HL-60/S4 (cell line): ENCODE results near the gene DYSF.

Experiments used
- in situ Hi-C: fragments of 300-500 bp; cut with MboI; formaldehyde crosslinking; loops from 2 replicates; pipeline ENCODE4 v1.14.3; 2022; ENCODE audit warnings: low sequenced_read_pairs

Gene DYSF

GRCh38 chr2:71524476-71524875 lies 71.1 kb downstream of the DYSF start:
- in situ Hi-C loops: no loop called here

- in situ Hi-C loops: loop anchor here (25.0 kb wide), 2 partner anchors 1061 to 1211 kb away; no protein-coding TSS in a partner anchor
Observed at GRCh38 chr2:71526141-71526540, 72.8 kb downstream of the DYSF start.

- in situ Hi-C loops: loop anchor here (25.0 kb wide), 2 partner anchors 1060 to 1210 kb away; no protein-coding TSS in a partner anchor
Observed at GRCh38 chr2:71526975-71527374, 73.6 kb downstream of the DYSF start.

- in situ Hi-C loops: loop anchor here (25.0 kb wide), 2 partner anchors 1059 to 1209 kb away; no protein-coding TSS in a partner anchor
Observed at GRCh38 chr2:71528131-71528591, 74.8 kb downstream of the DYSF start.

- in situ Hi-C loops: loop anchor here (25.0 kb wide), 2 partner anchors 1059 to 1209 kb away; no protein-coding TSS in a partner anchor
Observed at GRCh38 chr2:71528749-71529148, 75.4 kb downstream of the DYSF start.

GRCh38 chr2:71530211-71530610 lies 76.8 kb downstream of the DYSF start:
- in situ Hi-C loops: loop anchor here (25.0 kb wide), 2 partner anchors 1057 to 1207 kb away; no protein-coding TSS in a partner anchor

GRCh38 chr2:71530641-71531332 lies 77.4 kb downstream of the DYSF start:
- in situ Hi-C loops: loop anchor here (25.0 kb wide), 2 partner anchors 1057 to 1207 kb away; no protein-coding TSS in a partner anchor

GRCh38 chr2:71531522-71532047 lies 78.2 kb downstream of the DYSF start:
- in situ Hi-C loops: loop anchor here (25.0 kb wide), 2 partner anchors 1056 to 1206 kb away; no protein-coding TSS in a partner anchor

GRCh38 chr2:71532327-71532726 lies 79.0 kb downstream of the DYSF start:
- in situ Hi-C loops: loop anchor here (25.0 kb wide), 2 partner anchors 1055 to 1205 kb away; no protein-coding TSS in a partner anchor

- in situ Hi-C loops: loop anchor here (25.0 kb wide), 2 partner anchors 1053 to 1203 kb away; no protein-coding TSS in a partner anchor
Observed at GRCh38 chr2:71534201-71534600, 80.8 kb downstream of the DYSF start.

- in situ Hi-C loops: loop anchor here (25.0 kb wide), 2 partner anchors 1052 to 1202 kb away; no protein-coding TSS in a partner anchor
Observed at GRCh38 chr2:71534826-71535225, 81.5 kb downstream of the DYSF start.

- in situ Hi-C loops: loop anchor here (25.0 kb wide), 2 partner anchors 1052 to 1202 kb away; no protein-coding TSS in a partner anchor
Observed at GRCh38 chr2:71535526-71535925, 82.2 kb downstream of the DYSF start.

- in situ Hi-C loops: loop anchor here (25.0 kb wide), 2 partner anchors 1051 to 1201 kb away; no protein-coding TSS in a partner anchor
Observed at GRCh38 chr2:71536226-71536671, 82.9 kb downstream of the DYSF start.

GRCh38 chr2:71538241-71538640 lies 84.9 kb downstream of the DYSF start:
- in situ Hi-C loops: loop anchor here (25.0 kb wide), 2 partner anchors 1049 to 1199 kb away; no protein-coding TSS in a partner anchor

- in situ Hi-C loops: loop anchor here (25.0 kb wide), 2 partner anchors 1049 to 1199 kb away; no protein-coding TSS in a partner anchor
Observed at GRCh38 chr2:71538656-71539265, 85.4 kb downstream of the DYSF start.

- in situ Hi-C loops: loop anchor here (25.0 kb wide), 2 partner anchors 1046 to 1196 kb away; no protein-coding TSS in a partner anchor
Observed at GRCh38 chr2:71540818-71541217, 87.5 kb downstream of the DYSF start.

GRCh38 chr2:71544919-71545571 lies 91.7 kb downstream of the DYSF start:
- in situ Hi-C loops: loop anchor here (25.0 kb wide), 2 partner anchors 1042 to 1192 kb away; no protein-coding TSS in a partner anchor

- in situ Hi-C loops: loop anchor here (25.0 kb wide), 2 partner anchors 1042 to 1192 kb away; no protein-coding TSS in a partner anchor
Observed at GRCh38 chr2:71545572-71546274, 92.4 kb downstream of the DYSF start.

GRCh38 chr2:71546275-71546638 lies 92.9 kb downstream of the DYSF start:
- in situ Hi-C loops: loop anchor here (25.0 kb wide), 2 partner anchors 1041 to 1191 kb away; no protein-coding TSS in a partner anchor
